GM20000 (cell line): Measurements from ENCODE around the gene PKD2.

Experiments
- DNase-seq: peaks from one replicate; pipeline ENCODE4 v3.0.0; 2012; ENCODE audit warnings: low spot score
- TF ChIP-seq, protein P1 (sequence below): IDR thresholded peaks from 2 replicates; pipeline ENCODE4 v1.5.1; 2012; ENCODE audit warnings: mild to moderate bottlenecking, control low read depth; ENCODE audit errors: extremely low read depth, missing control alignments

The PKD2 gene

DNA sequence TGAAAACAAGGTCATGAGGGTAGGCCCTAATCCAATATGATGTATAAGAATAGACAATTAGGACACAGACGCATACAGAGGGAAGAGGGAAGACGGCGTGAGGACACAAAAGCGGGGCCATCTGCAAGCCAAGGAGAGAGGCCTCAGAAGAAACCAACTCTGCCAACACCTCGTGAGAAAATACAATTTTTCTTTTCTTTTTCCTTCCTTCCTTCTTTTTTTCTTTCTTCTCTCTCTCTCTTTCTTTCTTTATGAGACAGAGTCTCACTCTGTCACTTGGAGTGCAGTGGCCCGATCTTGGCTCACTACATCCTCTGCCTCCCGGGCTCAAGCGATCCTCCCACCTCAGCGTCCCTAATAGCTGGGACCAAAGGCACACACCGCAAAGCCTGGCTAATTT is 1.5 kb upstream of the PKD2 start:
- TF ChIP-seq, protein P1, sequence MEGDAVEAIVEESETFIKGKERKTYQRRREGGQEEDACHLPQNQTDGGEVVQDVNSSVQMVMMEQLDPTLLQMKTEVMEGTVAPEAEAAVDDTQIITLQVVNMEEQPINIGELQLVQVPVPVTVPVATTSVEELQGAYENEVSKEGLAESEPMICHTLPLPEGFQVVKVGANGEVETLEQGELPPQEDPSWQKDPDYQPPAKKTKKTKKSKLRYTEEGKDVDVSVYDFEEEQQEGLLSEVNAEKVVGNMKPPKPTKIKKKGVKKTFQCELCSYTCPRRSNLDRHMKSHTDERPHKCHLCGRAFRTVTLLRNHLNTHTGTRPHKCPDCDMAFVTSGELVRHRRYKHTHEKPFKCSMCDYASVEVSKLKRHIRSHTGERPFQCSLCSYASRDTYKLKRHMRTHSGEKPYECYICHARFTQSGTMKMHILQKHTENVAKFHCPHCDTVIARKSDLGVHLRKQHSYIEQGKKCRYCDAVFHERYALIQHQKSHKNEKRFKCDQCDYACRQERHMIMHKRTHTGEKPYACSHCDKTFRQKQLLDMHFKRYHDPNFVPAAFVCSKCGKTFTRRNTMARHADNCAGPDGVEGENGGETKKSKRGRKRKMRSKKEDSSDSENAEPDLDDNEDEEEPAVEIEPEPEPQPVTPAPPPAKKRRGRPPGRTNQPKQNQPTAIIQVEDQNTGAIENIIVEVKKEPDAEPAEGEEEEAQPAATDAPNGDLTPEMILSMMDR = no peak
- DNase-seq = no peak

DNA sequence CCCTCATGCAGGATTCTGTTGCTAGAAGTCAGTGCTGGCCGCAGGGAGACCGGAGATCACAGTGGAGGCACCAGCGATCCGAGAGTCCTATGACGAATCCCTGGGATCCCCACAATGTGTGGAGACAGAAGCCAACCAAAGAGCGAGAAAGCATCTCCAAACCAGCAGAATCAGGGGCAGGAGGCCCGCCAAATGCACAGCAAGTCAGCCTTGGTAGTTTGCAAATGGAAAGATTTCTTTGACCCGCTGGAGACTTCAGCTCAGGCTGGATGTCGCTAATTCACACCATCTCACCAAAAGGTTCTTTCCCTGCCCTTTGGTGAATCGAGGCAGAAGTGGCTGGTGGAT is 505 bp upstream of the PKD2 start:
- TF ChIP-seq, protein P1 = no peak
- peak; percentile 24 for DNase-seq

DNA sequence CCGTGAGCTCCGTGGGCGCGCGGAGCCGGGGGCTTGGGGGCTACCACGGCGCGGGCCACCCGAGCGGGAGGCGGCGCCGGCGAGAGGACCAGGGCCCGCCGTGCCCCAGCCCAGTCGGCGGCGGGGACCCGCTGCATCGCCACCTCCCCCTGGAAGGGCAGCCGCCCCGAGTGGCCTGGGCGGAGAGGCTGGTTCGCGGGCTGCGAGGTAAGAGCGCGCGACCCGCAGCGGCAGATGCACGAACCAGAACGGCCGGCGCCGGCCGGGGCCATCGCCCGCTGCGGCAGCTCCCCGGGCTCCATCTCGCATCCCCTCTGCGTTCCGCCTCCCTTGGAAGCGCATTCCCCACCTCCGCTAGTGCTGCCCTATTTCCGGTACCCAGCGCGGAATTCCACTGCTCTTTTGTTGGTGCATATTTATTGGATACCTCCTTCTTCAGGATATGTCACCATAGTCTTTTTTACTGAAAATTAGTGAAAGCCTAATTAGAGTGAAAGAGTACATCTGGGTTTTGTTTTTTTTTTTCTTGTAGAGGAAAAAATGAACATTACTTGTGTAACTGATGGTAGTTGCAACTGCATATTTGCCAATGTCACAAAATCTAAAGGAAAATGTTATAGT is 797 bp downstream of the PKD2 start:
- TF ChIP-seq, protein P1 = no peak
- DNase-seq = peak; percentile 72

DNA sequence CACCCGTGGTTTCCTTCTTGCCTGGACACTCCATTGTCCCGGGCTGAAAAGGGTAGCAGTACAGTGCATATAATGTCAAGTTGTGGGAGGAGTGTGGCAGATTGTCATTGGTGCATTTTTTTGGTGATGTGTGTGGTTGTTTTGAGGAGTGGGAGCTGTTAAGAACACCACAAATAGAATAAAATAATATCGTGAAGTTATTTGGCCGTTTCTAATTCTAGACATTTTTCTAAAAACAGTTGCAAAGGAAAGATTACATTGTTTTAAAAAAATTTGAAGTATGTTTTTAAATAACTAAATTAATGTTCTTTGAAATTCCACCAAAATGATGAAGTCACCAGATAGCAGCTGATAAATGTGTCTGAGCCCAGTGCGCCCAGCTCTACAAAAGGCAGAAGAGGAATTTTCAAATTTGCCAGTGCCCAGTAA is 1.3 kb downstream of the PKD2 start:
- peak; percentile 41 for DNase-seq
- TF ChIP-seq, protein P1 = no peak

DNA sequence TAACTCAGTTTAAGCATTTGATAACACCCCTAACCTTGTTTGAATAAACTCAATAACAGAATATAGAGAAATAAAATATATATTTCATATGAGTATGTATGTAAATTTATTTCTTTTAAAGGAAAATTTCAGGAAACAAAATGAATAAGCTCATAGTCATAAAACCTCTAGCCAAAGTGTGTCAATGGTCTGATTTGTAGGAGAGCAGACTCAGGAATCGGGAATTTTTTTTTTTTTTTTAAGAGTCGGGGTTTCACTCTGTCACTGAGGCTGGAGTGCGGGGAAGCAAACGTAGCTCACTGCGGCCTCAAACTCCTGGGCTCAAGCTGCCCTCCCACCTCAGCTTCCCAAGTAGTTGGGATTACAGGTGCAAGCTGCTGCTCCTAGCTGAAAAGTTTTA is 2.4 kb downstream of the PKD2 start:
- DNase-seq = no peak
- TF ChIP-seq, protein P1 = no peak

DNA sequence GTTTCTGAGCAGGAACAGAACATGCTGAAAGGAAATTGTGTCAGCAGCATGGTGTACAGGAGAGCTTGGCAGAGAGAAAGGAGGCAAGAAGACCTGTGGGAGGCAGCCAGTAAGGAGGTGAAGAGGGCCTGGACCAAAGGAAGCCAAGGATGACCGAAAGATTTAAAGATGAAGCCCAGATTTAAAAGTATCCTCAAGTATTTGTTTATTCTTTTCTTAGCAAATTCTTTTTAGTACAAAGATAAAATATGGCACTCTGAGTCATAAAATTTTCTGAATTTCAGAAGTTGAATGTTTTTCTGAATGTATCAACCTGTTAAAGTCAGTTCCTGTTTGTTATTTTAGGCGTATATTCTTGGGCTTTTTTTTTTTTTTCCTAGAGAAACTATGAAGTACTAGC is 3.5 kb downstream of the PKD2 start:
- TF ChIP-seq, protein P1 = no peak
- DNase-seq = no peak

DNA sequence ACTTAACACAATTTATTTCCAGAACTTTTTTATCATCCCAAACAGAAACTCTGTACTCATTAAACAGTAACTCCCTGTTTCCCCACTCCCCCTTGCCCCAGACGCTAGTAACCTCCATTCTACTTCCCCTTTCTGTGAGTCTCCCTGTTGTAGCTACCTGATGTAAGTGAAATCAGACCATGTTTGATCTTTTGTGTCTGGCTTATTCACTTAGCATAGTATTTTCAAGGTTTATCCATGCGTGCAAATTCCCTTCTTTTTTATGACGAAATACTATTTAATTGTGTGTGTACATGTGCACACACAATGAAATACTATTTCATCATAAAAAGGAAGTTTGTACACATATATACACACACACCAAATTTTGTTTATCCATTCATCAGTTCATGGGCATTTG is 5.2 kb downstream of the PKD2 start:
- DNase-seq = peak; percentile 52
- TF ChIP-seq, protein P1 = no peak
